MG63 (cell line): ENCODE data around the gene B9D1. TPM values are rescaled to one million over a fixed set of nuclear protein-coding genes. Genes with fewer than 3 reads are reported as not detected.

Experiments
- DNase-seq: peaks from one replicate; pipeline ENCODE4 v3.0.0-alpha.2; 2020
- H3K27me3 ChIP-seq: fragments of 250-450 bp; sonication (Bioruptor Pico); 2 replicates; pipeline ENCODE4 v1.5.1; 2020; ENCODE audit warnings: mild to moderate bottlenecking, moderate library complexity
- H3K36me3 ChIP-seq: fragments of 250-450 bp; sonication (Bioruptor Pico); 2 replicates; pipeline ENCODE4 v1.5.1; 2020; ENCODE audit warnings: mild to moderate bottlenecking, moderate library complexity
- H3K4me3 ChIP-seq: fragments of 250-450 bp; sonication (Bioruptor Pico); 2 replicates; pipeline ENCODE4 v1.5.1; 2020; ENCODE audit warnings: mild to moderate bottlenecking, moderate library complexity
- H3K9me3 ChIP-seq: fragments of 250-450 bp; sonication (Bioruptor Pico); 2 replicates; pipeline ENCODE4 v1.5.1; 2020; ENCODE audit warnings: mild to moderate bottlenecking, moderate library complexity
- total RNA-seq: library from RNA; depleted of rRNA; stranded (reverse); fragments of >200 nt; shearing (Covaris generic); gene quantifications from 2 replicates; pipeline ENCODE4 v1.2.3, GENCODE V29; 2014; ENCODE audit warnings: low replicate concordance

B9D1 gene
- total RNA-seq, 1 experiment from 2014 or later, result 14.8 TPM

- DNase-seq, result no peak
- Histone ChIP-seq H3K9me3 (no peaks in the 10 kb centered on the region), H3K36me3 (no peaks in the 10 kb centered on the region), H3K4me3 (no peak overlapping the region), H3K27me3 (no peaks in the 10 kb centered on the region)
These were observed 35.1 kb upstream of the B9D1 start for GRCh38 chr17:19397556-19398041.

GRCh38 chr17:19392303-19392702, 29.8 kb upstream of the B9D1 start:
- Histone ChIP-seq H3K36me3 (no peaks in the 10 kb centered on the region), H3K4me3 (no peak overlapping the region), H3K27me3 (no peaks in the 10 kb centered on the region), H3K9me3 (no peaks in the 10 kb centered on the region)
- DNase-seq, result no peak

DNA sequence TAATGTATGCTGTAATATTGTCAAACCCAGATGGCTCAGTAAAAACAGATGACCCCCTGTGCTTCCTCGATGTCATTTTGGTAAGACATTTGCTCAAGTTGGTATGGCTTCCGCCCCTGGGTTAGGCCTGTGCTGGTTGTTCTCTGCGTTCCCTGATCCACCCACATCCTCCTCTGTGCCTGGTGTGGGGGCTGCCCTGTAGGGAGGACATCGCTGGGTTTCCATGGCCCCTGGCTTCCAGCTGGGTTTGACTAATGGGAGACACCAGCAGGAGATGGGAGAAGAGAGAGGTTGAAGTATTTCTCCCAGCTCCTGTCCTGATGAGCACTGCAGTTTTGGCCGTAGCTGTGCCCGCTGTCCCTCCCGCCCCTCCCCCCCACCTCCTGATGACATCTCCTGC, 28.9 kb upstream of the B9D1 start:
- no peaks in the 10 kb centered on the region for H3K36me3 ChIP-seq
- no peaks in the 10 kb centered on the region for H3K27me3 ChIP-seq
- no peak for DNase-seq
- no peaks in the 10 kb centered on the region for H3K9me3 ChIP-seq
- H3K4me3 ChIP-seq, result no peak overlapping the region

DNA sequence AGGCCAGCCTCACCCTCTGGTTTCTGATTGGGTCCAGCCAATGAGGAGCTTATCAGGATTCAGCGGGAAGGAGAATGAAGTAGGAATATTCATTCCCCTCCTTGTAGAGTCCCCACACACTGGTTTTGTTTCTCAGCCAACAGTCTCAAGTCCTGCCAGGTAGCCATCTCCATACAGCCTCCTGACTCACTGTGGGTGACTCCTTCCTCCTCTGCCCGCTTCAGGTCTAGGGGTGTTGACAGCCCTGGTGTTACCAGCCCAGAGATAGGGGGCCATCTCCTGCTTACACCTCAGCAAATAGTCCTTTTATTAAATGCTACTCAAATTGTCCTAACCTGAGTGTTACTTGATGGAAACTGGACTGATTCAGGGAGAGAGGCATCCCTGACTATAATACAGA, 28.4 kb upstream of the B9D1 start:
- no peaks in the 10 kb centered on the region for H3K9me3 ChIP-seq
- H3K4me3 ChIP-seq, result no peak overlapping the region
- no peaks in the 10 kb centered on the region; the same call in 1 of the 2 replicates for H3K36me3 ChIP-seq
- DNase-seq, result no peak
- no peaks in the 10 kb centered on the region for H3K27me3 ChIP-seq

DNA sequence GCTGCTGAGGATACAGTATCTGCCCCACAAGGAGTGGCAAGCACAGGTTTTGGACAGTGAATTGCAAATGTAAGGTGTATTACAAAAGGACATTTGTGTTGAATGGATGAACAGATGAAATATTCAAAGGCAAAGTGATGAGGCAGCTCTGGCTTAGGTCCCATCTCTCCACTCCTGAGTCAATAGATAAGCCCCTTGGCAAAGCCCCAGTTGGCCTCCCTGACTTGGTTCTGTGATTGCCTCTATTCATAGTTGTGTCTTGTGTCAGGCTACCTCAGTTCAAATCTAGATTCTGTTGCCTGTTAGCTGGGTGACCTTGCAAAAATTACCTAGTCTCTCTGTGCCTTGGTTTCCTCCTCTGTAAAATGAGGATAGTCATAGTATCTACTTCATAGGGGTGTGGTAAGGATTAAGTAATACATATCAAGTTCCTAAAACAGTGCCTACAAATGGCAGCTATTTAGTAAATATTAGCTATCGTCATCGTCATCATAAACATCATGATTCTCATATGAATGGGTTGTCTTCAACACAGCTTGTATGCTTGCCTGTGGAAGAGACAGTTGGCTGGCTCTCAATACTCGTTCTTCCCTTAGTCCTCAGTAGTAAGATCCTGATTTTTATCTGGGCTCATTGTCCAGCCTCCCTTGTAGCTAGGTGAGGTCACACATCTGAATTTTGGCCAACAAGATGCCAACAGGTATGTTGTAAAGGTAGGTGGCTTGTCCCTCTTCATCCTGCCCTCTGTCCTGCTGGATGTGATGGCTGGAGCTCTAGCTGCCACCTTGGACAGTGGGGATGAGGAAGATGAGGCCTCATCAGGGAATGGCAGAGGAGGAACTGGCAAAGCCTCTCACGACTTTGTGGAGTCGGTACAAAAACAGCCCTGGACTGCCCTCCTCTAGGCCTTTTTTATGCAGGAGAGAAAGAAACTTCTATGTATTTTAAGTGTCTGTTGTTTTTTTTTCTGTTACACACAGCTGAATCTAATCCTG, 26.6 kb upstream of the B9D1 start:
- peak; percentile 41 for DNase-seq
- Histone ChIP-seq H3K27me3 (no peaks in the 10 kb centered on the region), H3K9me3 (no peaks in the 10 kb centered on the region), H3K4me3 (no peak overlapping the region), H3K36me3 (no peaks in the 10 kb centered on the region; the same call in none of the 2 replicates)

DNA sequence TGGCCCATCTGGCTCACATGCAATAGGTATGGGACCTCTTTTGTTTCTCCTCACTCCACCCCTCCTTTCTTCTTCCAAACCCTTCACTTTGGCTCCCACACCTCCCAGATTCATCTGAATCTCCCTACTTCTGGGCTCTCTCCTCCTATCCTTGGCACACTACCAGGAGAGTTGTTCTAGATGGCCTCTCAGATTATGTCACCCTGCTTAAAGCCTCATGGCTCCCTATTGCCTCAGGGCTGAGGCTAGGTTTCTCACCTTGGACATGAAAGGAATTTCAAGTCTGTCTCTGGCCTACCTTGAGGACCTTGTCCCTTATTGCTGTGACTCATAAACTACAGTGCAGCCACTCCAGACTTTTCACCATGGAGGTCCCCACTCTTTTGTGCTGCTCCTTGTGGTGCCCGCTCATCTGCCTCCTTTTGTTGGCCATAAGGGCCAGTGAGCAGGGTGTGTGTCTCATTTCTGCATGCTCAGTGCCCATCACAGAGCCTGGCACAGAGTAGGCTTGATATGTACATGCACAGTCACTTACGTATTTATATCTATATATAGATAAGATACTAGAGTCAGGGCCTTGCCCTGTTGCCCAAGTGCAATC, 25.5 kb upstream of the B9D1 start:
- Histone ChIP-seq H3K4me3 (no peak overlapping the region), H3K27me3 (no peaks in the 10 kb centered on the region), H3K9me3 (no peaks in the 10 kb centered on the region), H3K36me3 (no peaks in the 10 kb centered on the region; the same call in none of the 2 replicates)
- peak; percentile 59 for DNase-seq

GRCh38 chr17:19386974-19387920, 24.7 kb upstream of the B9D1 start, which contains the start of gene MFAP4:
Gene MFAP4 (minus strand): TSS chr17:19387190. CDS start chr17:19387155, 35 bp downstream.
- no peak within 1 kb of the TSS for H3K4me3 ChIP-seq
- no peaks in the 10 kb centered on the region; the same call in none of the 2 replicates for H3K36me3 ChIP-seq
- no peaks in the 10 kb centered on the region for H3K27me3 ChIP-seq
- H3K9me3 ChIP-seq, result no peaks in the 10 kb centered on the region
- DNase-seq, result peak; percentile 78

- Histone ChIP-seq H3K9me3 (no peaks in the 10 kb centered on the region), H3K36me3 (peaks cover 1% of the 10 kb centered on the region), H3K4me3 (no peak overlapping the region), H3K27me3 (no peaks in the 10 kb centered on the region)
- peak; percentile 69 for DNase-seq
These were observed 23.8 kb upstream of the B9D1 start for GRCh38 chr17:19386051-19386929.

- Histone ChIP-seq H3K9me3 (no peaks in the 10 kb centered on the region), H3K36me3 (peaks cover 6% of the 10 kb centered on the region), H3K4me3 (no peak overlapping the region), H3K27me3 (no peaks in the 10 kb centered on the region)
- DNase-seq, result no peak
These were observed 23.0 kb upstream of the B9D1 start for GRCh38 chr17:19385521-19385983.

GRCh38 chr17:19384723-19385391, 22.3 kb upstream of the B9D1 start:
- H3K4me3 ChIP-seq, result no peak overlapping the region
- no peaks in the 10 kb centered on the region for H3K27me3 ChIP-seq
- no peaks in the 10 kb centered on the region for H3K9me3 ChIP-seq
- DNase-seq, result peak; percentile 81
- H3K36me3 ChIP-seq, result peaks cover 12% of the 10 kb centered on the region

DNA sequence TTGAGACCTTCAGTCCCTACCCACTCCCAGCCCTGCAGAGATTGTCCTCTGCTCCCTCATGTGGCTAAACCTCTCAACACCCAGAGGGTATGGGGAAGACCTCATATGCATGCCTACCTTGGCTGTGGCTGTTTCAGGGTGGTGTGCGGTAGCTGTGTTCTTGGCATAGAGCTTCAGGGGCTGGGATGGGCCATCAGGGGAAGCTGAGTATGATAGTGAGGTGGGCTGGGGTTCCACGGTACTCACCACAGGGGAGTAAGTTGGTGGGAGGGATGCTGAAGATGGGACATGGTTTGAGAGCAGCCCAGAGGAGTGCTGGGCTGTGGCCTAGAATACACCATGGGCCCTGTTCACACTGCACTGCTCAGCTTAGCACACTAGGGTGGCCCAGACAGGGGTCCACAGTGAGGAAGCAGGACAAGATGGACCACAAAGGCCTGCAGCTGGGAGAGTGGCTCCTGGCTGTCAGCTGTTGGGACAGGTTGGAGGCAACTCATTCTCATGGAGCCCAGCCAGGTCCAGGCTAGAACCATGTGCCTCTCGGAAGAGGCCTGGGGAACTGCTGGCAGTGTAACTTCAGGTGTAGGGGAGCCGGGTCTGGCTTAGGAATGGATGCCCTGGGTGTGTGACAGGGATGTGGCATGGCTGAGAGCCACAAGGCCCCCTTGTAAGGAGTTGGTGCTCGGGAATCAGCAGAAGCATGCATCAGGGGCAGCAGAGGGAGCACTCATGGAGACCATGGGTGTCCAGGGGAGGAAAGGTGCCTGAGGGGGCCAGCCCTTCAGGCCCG, 21.4 kb upstream of the B9D1 start:
- Histone ChIP-seq H3K9me3 (no peaks in the 10 kb centered on the region), H3K36me3 (peaks cover 20% of the 10 kb centered on the region), H3K4me3 (no peak overlapping the region), H3K27me3 (no peaks in the 10 kb centered on the region)
- peak; percentile 40 for DNase-seq

DNA sequence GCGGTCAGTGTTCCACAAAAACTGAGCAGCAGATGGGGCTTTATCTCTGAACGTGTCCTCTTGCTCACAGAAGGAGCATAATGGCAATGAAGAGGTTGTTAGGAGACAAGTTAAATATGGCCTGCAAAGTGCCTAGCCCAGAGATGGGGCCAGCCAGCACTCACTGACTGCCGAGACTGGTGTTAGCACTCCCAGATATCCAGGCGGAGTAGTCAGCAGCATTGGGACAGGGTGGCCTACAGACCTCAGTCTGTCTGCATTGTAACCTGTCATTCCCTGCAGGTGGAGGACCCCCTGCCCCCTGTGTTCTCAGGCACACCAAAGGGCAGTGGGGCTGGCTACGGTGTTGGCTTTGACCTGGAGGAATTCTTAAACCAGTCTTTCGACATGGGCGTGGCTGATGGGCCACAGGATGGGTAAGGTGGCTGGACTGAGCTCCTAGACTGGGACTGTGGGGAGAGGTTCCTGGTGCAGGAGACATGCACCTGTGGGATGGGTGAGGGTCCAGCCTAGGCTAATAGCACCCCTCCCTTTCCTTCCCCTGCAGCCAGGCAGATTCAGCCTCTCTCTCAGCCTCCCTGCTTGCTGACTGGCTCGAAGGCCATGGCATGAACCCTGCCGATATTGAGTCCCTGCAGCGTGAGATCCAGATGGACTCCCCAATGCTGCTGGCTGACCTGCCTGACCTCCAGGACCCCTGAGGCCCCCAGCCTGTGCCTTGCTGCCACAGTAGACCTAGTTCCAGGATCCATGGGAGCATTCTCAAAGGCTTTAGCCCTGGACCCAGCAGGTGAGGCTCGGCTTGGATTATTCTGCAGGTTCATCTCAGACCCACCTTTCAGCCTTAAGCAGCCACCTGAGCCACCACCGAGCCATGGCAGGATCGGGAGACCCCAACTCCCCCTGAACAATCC, 20.3 kb upstream of the B9D1 start:
- no peaks in the 10 kb centered on the region for H3K27me3 ChIP-seq
- H3K4me3 ChIP-seq, result no peak overlapping the region
- no peaks in the 10 kb centered on the region for H3K9me3 ChIP-seq
- no peak for DNase-seq
- H3K36me3 ChIP-seq, result peaks cover 20% of the 10 kb centered on the region

- H3K4me3 ChIP-seq, result no peak overlapping the region
- no peaks in the 10 kb centered on the region for H3K9me3 ChIP-seq
- H3K27me3 ChIP-seq, result no peaks in the 10 kb centered on the region
- H3K36me3 ChIP-seq, result peaks cover 20% of the 10 kb centered on the region
- no peak for DNase-seq
These were observed 19.4 kb upstream of the B9D1 start for GRCh38 chr17:19381741-19382444.
